ENCODE measurements around the gene TRAM2.

- no peak for TF ChIP-seq POLR2AphosphoS5 (IDR thresholded peaks at IDR 0.05; ENCODE audit: low read depth, low read length)
- no peak for TF ChIP-seq POLR2A (IDR thresholded peaks at IDR 0.05; ENCODE audit: low read depth, low read length)
- TF ChIP-seq TAF1 (IDR thresholded peaks at IDR 0.05; ENCODE audit: borderline replicate concordance, low read depth, low read length) = no peak
Measured at GRCh38 chr6:52597738-52598122, 20.9 kb upstream of the TRAM2 start.
